Measurements from ENCODE around the gene FAM78A. TPM values are rescaled to one million over a fixed set of nuclear protein-coding genes. Genes with fewer than 3 reads are reported as not detected.

FAM78A gene
- total and polyA plus RNA-seq, 7 experiments from 2014 or later, result 10.5 to 114 (median 66.0) TPM

DNA sequence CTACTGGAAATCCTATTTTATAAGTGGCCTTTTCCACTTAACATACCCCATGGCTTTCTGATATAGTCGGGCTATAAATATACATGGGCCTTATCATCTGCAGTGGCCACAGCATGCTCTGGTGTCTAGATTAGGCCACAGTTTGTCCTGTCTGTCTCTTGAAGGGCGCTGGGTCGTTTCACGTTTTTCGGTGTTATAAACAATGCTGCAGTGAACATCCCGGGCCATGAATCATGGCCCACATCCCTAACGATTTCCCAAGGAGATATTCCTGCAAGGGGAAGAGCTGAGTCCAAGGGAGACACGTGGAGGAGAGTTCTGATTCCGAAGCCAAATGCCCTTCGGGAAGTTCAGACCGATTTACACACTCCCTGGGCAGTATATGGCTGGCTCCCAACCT lies 21.6 kb upstream of the FAM78A start:
- H3K27ac Mint-ChIP-seq, result no peak overlapping the region
- ChIA-PET CTCF (no interaction called here), POLR2A (interaction anchor here (1.2 kb wide), 1 partner anchor 42 kb away, joined by 4 read pairs; no protein-coding TSS in a partner anchor)

DNA sequence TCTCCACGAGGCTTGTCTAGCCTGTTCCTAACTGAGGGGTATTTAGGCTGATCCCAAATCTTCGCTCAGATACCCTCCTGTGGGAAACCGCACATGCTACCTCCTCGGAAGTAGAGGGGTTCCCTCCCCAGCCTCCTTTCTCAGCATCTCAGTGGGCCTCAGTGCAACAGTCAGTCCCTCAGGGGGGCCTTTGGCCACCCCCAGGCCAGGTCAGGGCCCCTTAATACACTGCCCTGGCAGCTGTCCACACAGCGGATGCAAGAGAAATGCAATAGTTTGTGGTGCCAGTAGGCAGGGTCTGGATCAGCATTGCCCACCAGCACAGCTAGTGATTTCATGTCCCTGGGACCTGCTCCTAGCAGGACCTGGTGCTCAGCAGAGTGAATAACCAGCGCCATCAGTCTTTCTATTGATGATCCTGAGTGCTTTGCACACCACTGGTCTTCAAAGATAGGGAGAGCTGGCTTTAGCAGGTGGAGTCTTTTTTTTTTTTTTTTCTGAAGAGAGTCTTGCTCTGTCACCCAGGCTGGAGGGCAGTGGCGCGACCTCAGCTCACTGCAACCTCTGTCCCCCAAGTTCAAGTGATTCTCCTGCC lies 20.7 kb upstream of the FAM78A start:
- no peaks in the 10 kb centered on the region for H3K36me3 Mint-ChIP-seq
- Histone ChIP-seq H3K9me3 (ENCODE audit: control insufficient read depth in 2 of 3, low read length in 3 of 3) (no peaks in the 10 kb centered on the region), H3K27me3 (ENCODE audit: control insufficient read depth in 2 of 2, insufficient read depth in 2 of 2, low read length in 2 of 2) (no peaks in the 10 kb centered on the region), H3K27ac (ENCODE audit: low read depth, low read length) (no peak overlapping the region), H3K4me3 (ENCODE audit: low read length) (no peak overlapping the region), H3K36me3 (ENCODE audit: control insufficient read depth in 2 of 3, insufficient read depth in 3 of 3, low read length in 3 of 3) (no peaks in the 10 kb centered on the region), H3K4me1 (ENCODE audit: control insufficient read depth in 2 of 2, insufficient read depth in 2 of 2, low read length in 2 of 2) (no peaks in the 10 kb centered on the region)
- no peaks in the 10 kb centered on the region for H3K4me1 Mint-ChIP-seq
- no peak overlapping the region for H3K27ac Mint-ChIP-seq
- ChIA-PET CTCF (no interaction called here), POLR2A (interaction anchor here (1.2 kb wide), 1 partner anchor 41 kb away, joined by 4 read pairs; no protein-coding TSS in a partner anchor)
- peaks cover 0 to 2% (median 0%) of the 10 kb centered on the region in 5 donors for H3K27me3 Mint-ChIP-seq
- intact Hi-C loops (cut with micrococcal nuclease), result no loop called here
- no peak for DNase-seq
- no peaks in the 10 kb centered on the region for H3K9me3 Mint-ChIP-seq
- no peak overlapping the region for H3K4me3 Mint-ChIP-seq
- ATAC-seq, result no peak

More for the DNA sequence above, 21.6 kb upstream of the FAM78A start:
- Histone ChIP-seq H3K27me3 (ENCODE audit: control insufficient read depth in 2 of 2, insufficient read depth in 2 of 2, low read length in 2 of 2) (no peaks in the 10 kb centered on the region), H3K4me1 (ENCODE audit: control insufficient read depth in 2 of 2, insufficient read depth in 2 of 2, low read length in 2 of 2) (no peaks in the 10 kb centered on the region), H3K36me3 (ENCODE audit: control insufficient read depth in 2 of 3, insufficient read depth in 3 of 3, low read length in 3 of 3) (no peaks in the 10 kb centered on the region), H3K9me3 (ENCODE audit: control insufficient read depth in 2 of 3, low read length in 3 of 3) (no peaks in the 10 kb centered on the region), H3K27ac (ENCODE audit: low read depth, low read length) (no peak overlapping the region), H3K4me3 (ENCODE audit: low read length) (no peak overlapping the region)
- peaks cover 0 to 2% (median 0%) of the 10 kb centered on the region in 5 donors for H3K27me3 Mint-ChIP-seq
- no peak for ATAC-seq
- H3K4me3 Mint-ChIP-seq, result no peak overlapping the region
- H3K36me3 Mint-ChIP-seq, result no peaks in the 10 kb centered on the region
- intact Hi-C loops (cut with micrococcal nuclease), result no loop called here
- H3K9me3 Mint-ChIP-seq, result no peaks in the 10 kb centered on the region
- no peak for DNase-seq
- no peaks in the 10 kb centered on the region for H3K4me1 Mint-ChIP-seq

DNA sequence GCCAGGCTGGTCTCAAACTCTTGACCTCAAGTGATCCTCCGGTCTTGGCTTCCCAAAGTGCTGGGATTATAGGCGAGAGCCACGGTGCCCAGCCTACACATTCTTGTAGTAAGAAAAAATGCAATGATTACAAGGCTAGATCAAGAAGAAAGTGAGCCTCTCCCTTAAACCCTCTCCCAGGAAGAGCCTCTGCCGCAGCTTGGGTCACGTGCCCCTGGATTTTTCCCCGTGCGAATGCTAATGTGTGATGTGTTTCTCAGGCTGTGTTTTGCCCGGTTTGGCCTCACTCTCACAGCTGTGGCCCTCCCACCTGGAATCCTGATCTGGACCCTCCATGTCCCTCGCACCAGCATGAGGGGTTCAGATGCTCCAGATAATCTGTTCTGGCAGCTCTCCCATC lies 20.1 kb upstream of the FAM78A start:
- no peak for ATAC-seq
- H3K36me3 Mint-ChIP-seq, result no peaks in the 10 kb centered on the region
- Histone ChIP-seq H3K27me3 (ENCODE audit: control insufficient read depth in 2 of 2, insufficient read depth in 2 of 2, low read length in 2 of 2) (no peaks in the 10 kb centered on the region), H3K4me1 (ENCODE audit: control insufficient read depth in 2 of 2, insufficient read depth in 2 of 2, low read length in 2 of 2) (no peaks in the 10 kb centered on the region), H3K27ac (ENCODE audit: low read depth, low read length) (no peak overlapping the region), H3K4me3 (ENCODE audit: low read length) (no peak overlapping the region), H3K36me3 (ENCODE audit: control insufficient read depth in 2 of 3, insufficient read depth in 3 of 3, low read length in 3 of 3) (no peaks in the 10 kb centered on the region), H3K9me3 (ENCODE audit: control insufficient read depth in 2 of 3, low read length in 3 of 3) (no peaks in the 10 kb centered on the region)
- H3K4me3 Mint-ChIP-seq, result no peak overlapping the region
- no peaks in the 10 kb centered on the region for H3K4me1 Mint-ChIP-seq
- H3K27ac Mint-ChIP-seq, result no peak overlapping the region
- H3K9me3 Mint-ChIP-seq, result no peaks in the 10 kb centered on the region
- CTCF ChIA-PET, result no interaction called here
- POLR2A ChIA-PET, result no interaction called here
- no peak for DNase-seq
- intact Hi-C loops (cut with micrococcal nuclease), result no loop called here
- H3K27me3 Mint-ChIP-seq, result peaks cover 0 to 2% (median 0%) of the 10 kb centered on the region in 5 donors

DNA sequence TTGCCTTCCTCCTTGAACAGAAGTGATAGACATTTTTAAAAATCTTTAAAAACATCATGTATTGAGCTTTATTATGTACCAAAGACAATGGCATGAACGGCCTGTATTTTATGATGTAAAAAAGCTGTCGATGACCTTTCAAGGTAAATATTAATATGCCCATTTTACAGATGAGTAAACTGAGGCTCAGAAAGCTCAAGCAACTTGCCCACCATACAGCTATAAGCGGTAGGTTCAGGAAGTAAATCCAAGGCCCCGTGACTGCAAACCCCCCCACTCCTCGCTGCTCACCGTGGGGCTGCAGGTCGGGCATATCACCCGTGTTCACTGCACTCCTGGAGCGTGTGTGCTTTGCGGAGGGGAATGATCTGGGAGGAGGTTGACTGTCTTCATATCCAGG lies 16.6 kb upstream of the FAM78A start:
- Mint-ChIP-seq H3K9me3 (no peaks in the 10 kb centered on the region), H3K4me1 (peaks cover 0 to 3% (median 0%) of the 10 kb centered on the region in 7 donors), H3K36me3 (no peaks in the 10 kb centered on the region), H3K27ac (no peak overlapping the region), H3K27me3 (peaks cover 0 to 2% (median 0%) of the 10 kb centered on the region in 5 donors), H3K4me3 (no peak overlapping the region)
- ChIA-PET CTCF (interaction anchor here (0.7 to 0.9 kb wide), 2 partner anchors 10 to 34 kb away, joined by 3 to 4 read pairs; no protein-coding TSS in a partner anchor), POLR2A (interaction anchor here (0.6 kb wide), 1 partner anchor 10 kb away, joined by 3 read pairs; no protein-coding TSS in a partner anchor)
- DNase-seq (no peak), ATAC-seq (no peak)
- no peak overlapping the region for H3K4me3 ChIP-seq (ENCODE audit: low read length)
- no peaks in the 10 kb centered on the region for H3K9me3 ChIP-seq (ENCODE audit: control insufficient read depth in 2 of 3, low read length in 3 of 3)
- H3K27me3 ChIP-seq (ENCODE audit: control insufficient read depth in 2 of 2, insufficient read depth in 2 of 2, low read length in 2 of 2), result no peaks in the 10 kb centered on the region
- H3K36me3 ChIP-seq (ENCODE audit: control insufficient read depth in 2 of 3, insufficient read depth in 3 of 3, low read length in 3 of 3), result no peaks in the 10 kb centered on the region
- no peaks in the 10 kb centered on the region for H3K4me1 ChIP-seq (ENCODE audit: control insufficient read depth in 2 of 2, insufficient read depth in 2 of 2, low read length in 2 of 2)
- no peak overlapping the region for H3K27ac ChIP-seq (ENCODE audit: low read depth, low read length)
- intact Hi-C loops (cut with micrococcal nuclease), result no loop called here

DNA sequence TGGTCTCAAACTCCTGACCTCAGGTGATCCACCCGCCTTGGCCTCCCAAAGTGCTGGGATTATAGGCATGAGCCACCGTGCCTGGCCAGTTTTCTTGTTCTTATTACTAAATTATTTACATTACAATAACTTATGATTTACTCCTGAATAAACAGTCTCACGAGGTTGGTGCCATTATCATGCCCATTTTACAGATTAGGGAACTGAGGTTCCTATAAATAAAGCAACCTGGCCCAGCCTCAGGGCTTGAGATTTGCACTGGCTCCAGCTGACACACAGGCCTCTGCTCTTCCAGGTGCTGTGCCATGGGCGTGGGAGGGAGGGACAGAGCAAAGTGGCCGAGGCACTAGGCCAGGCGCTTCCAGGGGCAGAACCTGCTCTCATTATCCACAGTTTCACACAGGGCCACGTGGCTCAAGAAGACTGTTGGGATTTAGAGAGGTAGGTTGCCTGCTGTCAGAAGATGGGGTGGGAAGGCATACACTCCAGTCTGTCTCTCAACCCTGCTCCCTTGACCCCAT lies 15.5 kb upstream of the FAM78A start:
- H3K27ac ChIP-seq (ENCODE audit: low read depth, low read length), result no peak overlapping the region
- peaks cover 0 to 2% (median 0%) of the 10 kb centered on the region in 5 donors for H3K27me3 Mint-ChIP-seq
- peak overlapping the region in 1 of 9 donors; percentile 57 for H3K27ac Mint-ChIP-seq
- ChIA-PET POLR2A (no interaction called here), CTCF (interaction anchor here (0.6 to 0.9 kb wide), 3 partner anchors 35 to 116 kb away, joined by 3 to 5 read pairs (median 4); no protein-coding TSS in a partner anchor)
- peaks cover 0 to 3% (median 0%) of the 10 kb centered on the region in 7 donors for H3K4me1 Mint-ChIP-seq
- no peaks in the 10 kb centered on the region for H3K9me3 ChIP-seq (ENCODE audit: control insufficient read depth in 2 of 3, low read length in 3 of 3)
- no peaks in the 10 kb centered on the region for H3K9me3 Mint-ChIP-seq
- no peaks in the 10 kb centered on the region for H3K27me3 ChIP-seq (ENCODE audit: control insufficient read depth in 2 of 2, insufficient read depth in 2 of 2, low read length in 2 of 2)
- intact Hi-C loops (cut with micrococcal nuclease), result no loop called here
- H3K36me3 ChIP-seq (ENCODE audit: control insufficient read depth in 2 of 3, insufficient read depth in 3 of 3, low read length in 3 of 3), result no peaks in the 10 kb centered on the region
- DNase-seq (no peak), ATAC-seq (no peak)
- H3K4me1 ChIP-seq (ENCODE audit: control insufficient read depth in 2 of 2, insufficient read depth in 2 of 2, low read length in 2 of 2), result no peaks in the 10 kb centered on the region
- H3K4me3 Mint-ChIP-seq, result no peak overlapping the region
- no peaks in the 10 kb centered on the region for H3K36me3 Mint-ChIP-seq
- H3K4me3 ChIP-seq (ENCODE audit: low read length), result no peak overlapping the region

DNA sequence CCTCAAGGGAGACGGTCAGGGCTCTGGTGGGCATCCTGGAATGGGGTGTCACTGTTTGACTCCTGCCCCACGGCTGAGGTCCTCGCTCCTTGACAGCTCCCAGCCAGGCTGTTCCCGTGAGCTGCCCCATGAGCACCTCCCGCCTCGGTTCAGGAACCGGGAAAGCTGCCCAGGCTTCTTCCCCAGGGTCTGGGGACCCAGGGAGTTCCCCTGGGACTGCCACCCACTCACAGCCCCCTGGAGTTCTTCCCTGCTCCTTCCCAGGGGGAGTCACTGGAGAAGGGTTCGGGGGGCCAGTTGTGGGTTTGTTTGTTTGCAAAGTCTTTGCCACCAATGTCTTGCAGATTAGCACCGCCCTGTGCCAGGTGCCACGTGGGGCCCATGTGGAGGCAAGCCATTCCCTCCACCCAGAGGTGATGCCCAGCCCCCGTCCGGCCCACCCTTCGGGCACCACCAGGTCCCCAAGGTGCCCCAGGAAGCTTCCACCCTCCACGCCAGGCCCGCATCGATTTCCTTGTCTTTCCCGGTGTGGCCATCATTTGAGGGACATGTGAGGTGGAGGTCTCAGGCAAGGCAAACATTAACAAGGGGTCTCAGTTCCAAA lies 14.6 kb upstream of the FAM78A start:
- no peak overlapping the region for H3K4me3 ChIP-seq (ENCODE audit: low read length)
- ATAC-seq (no peak), DNase-seq (no peak)
- ChIA-PET CTCF (no interaction called here), POLR2A (interaction anchor here (2.8 kb wide), 1 partner anchor 11 kb away, joined by 7 read pairs; no protein-coding TSS in a partner anchor)
- H3K4me1 ChIP-seq (ENCODE audit: control insufficient read depth in 2 of 2, insufficient read depth in 2 of 2, low read length in 2 of 2), result no peaks in the 10 kb centered on the region
- H3K9me3 ChIP-seq (ENCODE audit: control insufficient read depth in 2 of 3, low read length in 3 of 3), result no peaks in the 10 kb centered on the region
- Mint-ChIP-seq H3K27me3 (no peaks in the 10 kb centered on the region), H3K27ac (peak overlapping the region in 2 of 9 donors; percentile 4 to 41), H3K9me3 (no peaks in the 10 kb centered on the region), H3K4me1 (peaks cover 0 to 3% (median 0%) of the 10 kb centered on the region in 7 donors), H3K36me3 (no peaks in the 10 kb centered on the region), H3K4me3 (peak overlapping the region in 1 of 10 donors; percentile 12)
- H3K27me3 ChIP-seq (ENCODE audit: control insufficient read depth in 2 of 2, insufficient read depth in 2 of 2, low read length in 2 of 2), result no peaks in the 10 kb centered on the region
- H3K27ac ChIP-seq (ENCODE audit: low read depth, low read length), result no peak overlapping the region
- no peaks in the 10 kb centered on the region for H3K36me3 ChIP-seq (ENCODE audit: control insufficient read depth in 2 of 3, insufficient read depth in 3 of 3, low read length in 3 of 3)
- intact Hi-C loops (cut with micrococcal nuclease), result no loop called here

Data from naive thymus-derived CD4-positive, alpha-beta T cell (primary cell).